Neural cell (in vitro differentiated cells): ENCODE measurements around the gene MAP3K5.
"Not testable (repeated sequence)": the region's sequence is repeated elsewhere in the genome, so short reads cannot be mapped to it uniquely, and the experiment has no call there.

ENCODE experiments used
- CTCF ChIP-seq: fragments of 450-650 bp; IDR thresholded peaks from 2 replicates; pipeline ENCODE4 v1.5.1; 2014; ENCODE audit warnings: antibody characterized with exemption, mild to moderate bottlenecking, moderate library complexity; ENCODE audit not compliant: poor library complexity, severe bottlenecking
- EP300 ChIP-seq: fragments of 450-650 bp; conservative IDR thresholded peaks from 2 replicates; pipeline ENCODE4 v1.6.1; 2014; ENCODE audit warnings: antibody characterized with exemption, mild to moderate bottlenecking, moderate library complexity; ENCODE audit not compliant: poor library complexity, severe bottlenecking
- EZH2 ChIP-seq: fragments of 200-600, 300-800 bp; shearing (Covaris generic), sonication (generic); IDR thresholded peaks from 2 replicates; pipeline ENCODE4 v1.6.1; 2014; ENCODE audit warnings: antibody characterized with exemption, low read length, borderline replicate concordance, mild to moderate bottlenecking; ENCODE audit not compliant: insufficient read depth, poor library complexity, severe bottlenecking
- MXI1 ChIP-seq: fragments of 450-650 bp; conservative IDR thresholded peaks from 2 replicates; pipeline ENCODE4 v1.6.1; 2014; ENCODE audit warnings: antibody characterized with exemption, mild to moderate bottlenecking; ENCODE audit not compliant: poor library complexity, severe bottlenecking
- POLR2AphosphoS5 ChIP-seq: IDR thresholded peaks from 2 replicates; pipeline ENCODE4 v1.6.1; 2012
- RAD21 ChIP-seq: fragments of 450-650 bp; conservative IDR thresholded peaks from 2 replicates; pipeline ENCODE4 v1.6.1; 2014; ENCODE audit warnings: antibody characterized with exemption, mild to moderate bottlenecking, moderate library complexity
- SMC3 ChIP-seq: fragments of 450-650 bp; conservative IDR thresholded peaks from 2 replicates; pipeline ENCODE4 v1.6.1; 2014; ENCODE audit warnings: antibody characterized with exemption, mild to moderate bottlenecking, moderate library complexity; ENCODE audit not compliant: poor library complexity
- TAF1 ChIP-seq: IDR thresholded peaks from 2 replicates; pipeline ENCODE4 v1.6.1; 2012; ENCODE audit warnings: low read depth
- TF ChIP-seq, protein P1 (sequence below): IDR thresholded peaks from 2 replicates; pipeline ENCODE4 v1.6.1; 2012; ENCODE audit warnings: borderline replicate concordance

- TF ChIP-seq MXI1, CTCF, EZH2, EP300, SMC3, POLR2AphosphoS5, TAF1, RAD21: not testable (repeated sequence)
- TF ChIP-seq, protein P1, sequence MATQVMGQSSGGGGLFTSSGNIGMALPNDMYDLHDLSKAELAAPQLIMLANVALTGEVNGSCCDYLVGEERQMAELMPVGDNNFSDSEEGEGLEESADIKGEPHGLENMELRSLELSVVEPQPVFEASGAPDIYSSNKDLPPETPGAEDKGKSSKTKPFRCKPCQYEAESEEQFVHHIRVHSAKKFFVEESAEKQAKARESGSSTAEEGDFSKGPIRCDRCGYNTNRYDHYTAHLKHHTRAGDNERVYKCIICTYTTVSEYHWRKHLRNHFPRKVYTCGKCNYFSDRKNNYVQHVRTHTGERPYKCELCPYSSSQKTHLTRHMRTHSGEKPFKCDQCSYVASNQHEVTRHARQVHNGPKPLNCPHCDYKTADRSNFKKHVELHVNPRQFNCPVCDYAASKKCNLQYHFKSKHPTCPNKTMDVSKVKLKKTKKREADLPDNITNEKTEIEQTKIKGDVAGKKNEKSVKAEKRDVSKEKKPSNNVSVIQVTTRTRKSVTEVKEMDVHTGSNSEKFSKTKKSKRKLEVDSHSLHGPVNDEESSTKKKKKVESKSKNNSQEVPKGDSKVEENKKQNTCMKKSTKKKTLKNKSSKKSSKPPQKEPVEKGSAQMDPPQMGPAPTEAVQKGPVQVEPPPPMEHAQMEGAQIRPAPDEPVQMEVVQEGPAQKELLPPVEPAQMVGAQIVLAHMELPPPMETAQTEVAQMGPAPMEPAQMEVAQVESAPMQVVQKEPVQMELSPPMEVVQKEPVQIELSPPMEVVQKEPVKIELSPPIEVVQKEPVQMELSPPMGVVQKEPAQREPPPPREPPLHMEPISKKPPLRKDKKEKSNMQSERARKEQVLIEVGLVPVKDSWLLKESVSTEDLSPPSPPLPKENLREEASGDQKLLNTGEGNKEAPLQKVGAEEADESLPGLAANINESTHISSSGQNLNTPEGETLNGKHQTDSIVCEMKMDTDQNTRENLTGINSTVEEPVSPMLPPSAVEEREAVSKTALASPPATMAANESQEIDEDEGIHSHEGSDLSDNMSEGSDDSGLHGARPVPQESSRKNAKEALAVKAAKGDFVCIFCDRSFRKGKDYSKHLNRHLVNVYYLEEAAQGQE = not testable (repeated sequence)
Measured at GRCh38 chr6:136584290-136584689, 208.0 kb downstream of the MAP3K5 start.
